ENCODE measurements around the gene AK8.

- no peak for TF ChIP-seq EP300 (IDR thresholded peaks at IDR 0.05; ENCODE audit: borderline replicate concordance)
- no peak for TF ChIP-seq CEBPB (IDR thresholded peaks at IDR 0.05)
- no peak for TF ChIP-seq TAF1 (IDR thresholded peaks at IDR 0.05; ENCODE audit: low read depth)
- TF ChIP-seq YY1 (IDR thresholded peaks at IDR 0.05; ENCODE audit: low read depth), result no peak
These were observed 25.7 kb upstream of the AK8 start for GRCh38 chr9:132903574-132904492.

Measured in Ishikawa (cell line).